GM12875 (cell line): ENCODE results near the gene WNK2.

Experiments
- H3K4me3 ChIP-seq: one replicate; pipeline ENCODE4 v1.5.1; 2011; ENCODE audit warnings: low read depth, low read length, control low read depth
- TF ChIP-seq, protein P1 (sequence below): IDR thresholded peaks from 2 replicates; pipeline ENCODE4 v1.5.1; 2011; ENCODE audit warnings: low read depth, mild to moderate bottlenecking, control low read depth, inconsistent platforms, low read length, moderate library complexity, borderline replicate concordance; ENCODE audit not compliant: insufficient read depth

WNK2 gene

DNA sequence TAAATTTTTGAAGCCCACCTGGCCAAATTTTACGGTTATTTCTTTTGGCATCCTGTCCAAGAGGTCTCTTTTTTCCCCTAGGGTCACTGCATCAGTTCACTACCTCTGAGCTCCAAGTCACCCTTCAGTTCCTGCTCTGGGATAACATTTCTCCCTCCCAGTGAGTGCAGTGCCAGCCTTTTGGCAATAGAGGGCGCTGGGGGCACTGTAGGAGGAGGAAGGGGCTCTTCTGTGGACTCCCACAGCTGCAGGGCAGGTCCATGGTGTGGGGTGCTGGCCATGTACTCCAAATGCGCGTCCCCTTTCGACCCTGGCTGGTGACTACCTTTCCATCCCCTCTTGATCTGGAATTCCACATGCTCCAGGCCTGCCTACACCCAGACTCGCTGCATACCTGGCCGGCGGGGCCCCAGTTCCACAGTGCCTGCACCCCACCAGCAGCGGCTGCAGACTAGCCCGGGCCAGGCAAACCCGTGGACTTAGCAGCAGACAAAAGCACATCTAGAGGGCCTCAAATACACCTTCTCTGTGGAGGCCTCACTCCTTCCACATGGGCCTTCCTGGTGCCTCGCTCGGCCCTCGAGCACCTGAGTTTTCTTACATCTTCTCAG, 29.5 kb upstream of the WNK2 start:
- TF ChIP-seq, protein P1, sequence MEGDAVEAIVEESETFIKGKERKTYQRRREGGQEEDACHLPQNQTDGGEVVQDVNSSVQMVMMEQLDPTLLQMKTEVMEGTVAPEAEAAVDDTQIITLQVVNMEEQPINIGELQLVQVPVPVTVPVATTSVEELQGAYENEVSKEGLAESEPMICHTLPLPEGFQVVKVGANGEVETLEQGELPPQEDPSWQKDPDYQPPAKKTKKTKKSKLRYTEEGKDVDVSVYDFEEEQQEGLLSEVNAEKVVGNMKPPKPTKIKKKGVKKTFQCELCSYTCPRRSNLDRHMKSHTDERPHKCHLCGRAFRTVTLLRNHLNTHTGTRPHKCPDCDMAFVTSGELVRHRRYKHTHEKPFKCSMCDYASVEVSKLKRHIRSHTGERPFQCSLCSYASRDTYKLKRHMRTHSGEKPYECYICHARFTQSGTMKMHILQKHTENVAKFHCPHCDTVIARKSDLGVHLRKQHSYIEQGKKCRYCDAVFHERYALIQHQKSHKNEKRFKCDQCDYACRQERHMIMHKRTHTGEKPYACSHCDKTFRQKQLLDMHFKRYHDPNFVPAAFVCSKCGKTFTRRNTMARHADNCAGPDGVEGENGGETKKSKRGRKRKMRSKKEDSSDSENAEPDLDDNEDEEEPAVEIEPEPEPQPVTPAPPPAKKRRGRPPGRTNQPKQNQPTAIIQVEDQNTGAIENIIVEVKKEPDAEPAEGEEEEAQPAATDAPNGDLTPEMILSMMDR: peak; percentile 61
- no peak overlapping the region for H3K4me3 ChIP-seq

DNA sequence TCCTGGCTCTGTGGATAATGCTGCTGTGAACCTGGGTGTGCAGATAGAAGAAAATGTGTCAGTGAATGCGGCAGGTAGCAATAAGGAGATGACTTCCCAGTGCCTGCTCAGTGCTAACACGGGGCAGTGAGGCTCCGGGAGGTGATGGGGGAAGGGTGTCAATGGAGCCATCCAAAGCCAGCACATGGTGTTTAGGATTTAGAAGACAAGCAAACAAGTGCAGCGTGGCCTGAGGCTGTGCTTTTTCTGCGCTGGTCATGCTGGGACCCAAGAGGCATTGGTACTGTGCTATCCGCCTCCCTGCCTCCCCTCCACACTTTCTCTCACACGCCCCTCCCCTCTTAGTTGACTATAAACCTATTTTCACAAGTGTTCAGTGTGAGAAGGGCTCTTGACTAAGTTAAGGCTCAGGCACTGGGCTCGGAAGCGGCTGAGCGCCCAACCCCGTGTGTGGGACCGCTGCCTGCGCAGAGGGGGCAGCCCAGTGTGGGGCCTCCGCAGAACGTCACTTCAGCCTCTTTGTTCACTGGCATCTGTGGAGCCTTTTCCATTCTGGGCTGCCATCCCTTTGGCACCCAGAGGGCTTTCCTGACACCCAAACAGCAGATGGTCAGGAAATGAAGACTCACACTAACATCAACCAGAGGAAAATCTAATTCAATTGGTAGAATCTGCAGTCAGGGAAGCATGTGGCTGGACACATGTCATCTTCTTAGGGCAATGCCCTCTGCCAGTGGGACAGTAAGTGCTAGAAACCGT, 28.0 kb upstream of the WNK2 start:
- TF ChIP-seq, protein P1: no peak
- no peak overlapping the region for H3K4me3 ChIP-seq

DNA sequence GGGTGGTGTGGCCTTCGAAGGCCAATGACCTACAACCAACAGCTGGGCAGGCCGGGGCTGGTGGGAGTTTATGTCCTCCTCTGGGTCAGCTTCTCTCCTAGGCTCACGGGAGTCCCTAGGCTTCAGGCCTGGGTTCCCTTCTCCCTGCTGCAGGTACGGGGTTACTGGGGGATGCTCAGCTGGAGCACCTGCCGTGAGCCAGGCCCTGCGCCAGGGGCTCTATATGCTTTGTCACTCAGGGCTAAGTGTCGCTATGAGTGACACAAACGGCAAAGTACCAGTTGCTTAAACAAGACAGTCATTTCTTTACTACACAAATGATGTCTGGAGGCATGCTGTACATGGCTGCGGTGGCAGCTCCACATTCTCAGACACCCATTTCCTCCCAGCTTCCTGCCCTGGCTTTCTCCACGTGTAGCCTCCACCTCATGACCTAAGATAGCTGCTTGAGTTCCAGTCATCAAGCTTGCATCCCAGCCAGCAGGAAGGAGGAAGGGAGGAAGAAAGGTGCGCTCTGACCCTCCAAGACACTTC, 27.4 kb upstream of the WNK2 start:
- TF ChIP-seq, protein P1: no peak

DNA sequence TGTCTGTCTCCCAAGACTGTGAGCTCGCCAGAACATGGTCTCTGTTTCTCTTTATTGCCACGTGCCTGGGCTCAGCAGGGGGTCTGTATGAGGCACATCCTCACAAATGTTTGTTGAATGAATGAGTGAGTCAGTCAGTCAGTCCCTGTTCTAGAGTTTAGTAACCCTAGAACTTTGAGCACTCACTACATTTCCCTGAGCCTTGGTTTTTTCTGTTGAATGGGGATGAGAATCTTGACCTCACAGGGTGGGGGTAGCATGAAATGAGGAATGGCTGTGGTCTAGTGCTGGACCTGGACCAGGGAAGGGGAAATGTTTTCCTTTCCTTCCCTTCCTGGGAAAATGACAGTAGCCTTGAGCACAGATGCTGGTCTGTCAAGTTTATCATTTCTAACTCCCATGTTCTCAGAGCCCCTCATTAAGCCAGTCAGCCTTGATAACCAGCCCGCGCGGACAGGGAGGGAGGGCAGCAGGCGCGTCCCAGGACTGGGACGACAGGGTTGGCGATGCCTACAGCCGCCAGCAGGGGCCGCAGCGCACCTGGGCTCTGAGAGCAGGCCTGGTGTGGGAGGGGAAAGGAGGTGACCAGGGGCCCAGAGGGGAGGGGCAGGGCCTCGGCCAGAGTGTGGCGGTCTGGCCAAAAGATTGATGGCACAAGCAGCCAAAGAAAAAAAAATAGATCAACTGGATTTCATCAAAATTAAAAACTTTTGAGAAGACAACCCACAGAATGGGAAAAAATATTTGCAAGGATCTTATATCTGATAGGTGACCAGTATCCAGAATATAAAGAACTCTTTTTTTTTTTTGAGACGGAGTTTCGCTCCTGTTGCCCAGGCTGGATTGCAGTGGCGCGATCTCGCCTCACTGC, 24.1 kb upstream of the WNK2 start:
- TF ChIP-seq, protein P1: peak; percentile 98
- no peak overlapping the region for H3K4me3 ChIP-seq

More for the DNA sequence above, 27.4 kb upstream of the WNK2 start:
- no peak overlapping the region for H3K4me3 ChIP-seq

DNA sequence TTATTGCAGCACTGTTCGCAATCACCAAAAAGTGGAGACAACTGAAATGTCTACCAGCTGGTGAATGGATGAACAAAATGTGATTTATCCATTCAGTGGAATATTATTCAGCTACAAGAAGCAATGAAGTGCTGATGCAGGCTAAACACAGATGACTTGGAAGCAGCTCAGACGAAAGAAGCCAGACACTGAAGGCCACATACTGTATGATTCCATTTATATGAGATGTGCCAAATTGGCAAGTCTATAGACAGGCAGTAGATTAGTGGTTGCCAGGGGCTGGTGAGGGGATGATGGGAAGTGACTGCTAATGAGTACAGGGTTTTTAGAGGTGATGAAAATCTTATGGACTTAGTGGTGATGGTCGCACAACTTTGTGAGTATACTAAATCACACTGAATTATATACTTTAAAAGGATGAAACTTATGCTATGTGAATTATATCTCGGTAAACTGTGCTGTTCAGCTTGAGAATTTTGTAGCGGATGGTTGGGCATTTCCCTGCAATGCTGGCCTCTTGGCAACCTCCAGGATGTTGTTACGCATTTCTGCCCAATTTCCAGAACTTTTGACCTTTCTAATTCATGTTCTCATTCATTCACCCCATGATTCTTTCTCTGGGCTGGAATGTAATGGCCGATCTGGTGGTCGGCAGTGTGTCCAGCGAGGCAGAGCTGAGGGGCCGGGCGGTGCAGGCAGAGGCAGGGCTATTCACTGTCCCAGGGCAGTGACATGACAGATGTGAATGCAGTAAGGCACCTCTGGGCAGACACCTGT, 22.0 kb upstream of the WNK2 start:
- TF ChIP-seq, protein P1: no peak

DNA sequence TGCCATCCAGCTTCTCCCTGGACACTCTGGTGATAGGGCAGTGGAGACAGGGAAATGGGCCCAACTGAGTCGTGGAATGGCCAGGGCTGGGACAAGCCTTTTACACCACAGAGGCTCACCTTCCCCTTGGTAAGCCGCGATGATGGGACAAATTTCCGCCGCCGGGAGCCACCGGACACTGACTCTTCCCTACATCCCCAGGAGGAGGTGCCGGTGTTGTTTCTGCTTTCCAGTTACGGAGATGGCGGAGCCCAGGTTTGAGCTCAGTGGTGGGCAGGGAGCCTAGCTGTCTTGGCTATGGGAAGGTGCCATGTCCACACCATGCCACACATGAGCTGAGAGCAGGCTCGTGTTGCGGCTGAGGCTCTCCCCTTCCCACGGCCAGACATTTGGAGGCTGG, 19.9 kb upstream of the WNK2 start:
- H3K4me3 ChIP-seq: no peak overlapping the region
- TF ChIP-seq, protein P1: no peak

More for the DNA sequence above, 22.0 kb upstream of the WNK2 start:
- no peak overlapping the region for H3K4me3 ChIP-seq
